ENCODE measurements around the gene ALDH6A1.

Gene ALDH6A1

GRCh38 chr14:74035556-74035955 lies 48.7 kb downstream of the ALDH6A1 start:
- no peak for DNase-seq (ENCODE audit: low read depth)
- in situ Hi-C loops (cut with HindIII; ENCODE audit: low sequenced_read_pairs): no loop called here
- H3K4me3 ChIP-seq (ENCODE audit: low read depth, low read length): no peak overlapping the region
- TF ChIP-seq CTCF (IDR thresholded peaks at IDR 0.05; ENCODE audit: low read depth, low read length, missing control alignments): no peak

- H3K4me3 ChIP-seq (ENCODE audit: low read depth, low read length): no peak overlapping the region
- no peak for TF ChIP-seq CTCF (IDR thresholded peaks at IDR 0.05; ENCODE audit: low read depth, low read length, missing control alignments)
- no peak for DNase-seq (ENCODE audit: low read depth)
- in situ Hi-C loops (cut with HindIII; ENCODE audit: low sequenced_read_pairs): no loop called here
Measured at GRCh38 chr14:74034572-74034971, 49.7 kb downstream of the ALDH6A1 start.

GRCh38 chr14:74029136-74029535 lies 55.1 kb downstream of the ALDH6A1 start:
- in situ Hi-C loops (cut with HindIII; ENCODE audit: low sequenced_read_pairs): no loop called here
- no peak for TF ChIP-seq CTCF (IDR thresholded peaks at IDR 0.05; ENCODE audit: low read depth, low read length, missing control alignments)
- DNase-seq (ENCODE audit: low read depth): no peak
- H3K4me3 ChIP-seq (ENCODE audit: low read depth, low read length): no peak overlapping the region

- in situ Hi-C loops (cut with HindIII; ENCODE audit: low sequenced_read_pairs): no loop called here
- no peak for TF ChIP-seq CTCF (IDR thresholded peaks at IDR 0.05; ENCODE audit: low read depth, low read length, missing control alignments)
- no peak overlapping the region for H3K4me3 ChIP-seq (ENCODE audit: low read depth, low read length)
- DNase-seq (ENCODE audit: low read depth): no peak
Measured at GRCh38 chr14:74022346-74022745, 61.9 kb downstream of the ALDH6A1 start.

GRCh38 chr14:74019408-74020137 lies 64.7 kb downstream of the ALDH6A1 start:
- TF ChIP-seq CTCF (IDR thresholded peaks at IDR 0.05; ENCODE audit: low read depth, low read length, missing control alignments): no peak
- in situ Hi-C loops (cut with HindIII; ENCODE audit: low sequenced_read_pairs): no loop called here
- peak; percentile 22 for DNase-seq (ENCODE audit: low read depth)
- H3K4me3 ChIP-seq (ENCODE audit: low read depth, low read length): peak overlapping the region; percentile 90

- in situ Hi-C loops (cut with HindIII; ENCODE audit: low sequenced_read_pairs): no loop called here
- TF ChIP-seq CTCF (IDR thresholded peaks at IDR 0.05; ENCODE audit: low read depth, low read length, missing control alignments): no peak
- H3K4me3 ChIP-seq (ENCODE audit: low read depth, low read length): peak within 1 kb of the TSS; percentile 90
- peak; percentile 44 for DNase-seq (ENCODE audit: low read depth)
Measured at GRCh38 chr14:74018586-74019407, 65.5 kb downstream of the ALDH6A1 start, which contains the start of the genes BBOF1 and ENTPD5. TSS of gene BBOF1 (plus strand) at chr14:74019349. CDS start at chr14:74019479, 130 bp downstream. TSS of gene ENTPD5 (minus strand) at chr14:74019288. CDS start at chr14:73988102, 31,186 bp downstream.

Measured in astrocyte of the cerebellum (primary cell).